Colonic mucosa (tissue), 4 donors: ENCODE results near the gene POLD4. TPM values are rescaled to one million over a fixed set of nuclear protein-coding genes. Genes with fewer than 3 reads are reported as not detected.
A peak's percentile ranks its signal among the peaks of the same experiment; 100 is the strongest.

Experiments
- DNase-seq: peaks from one replicate; pipeline ENCODE4 v3.0.0-alpha.2; 2020
- H3K27ac ChIP-seq: fragments of 200-600 bp; one replicate; pipeline ENCODE4 v1.8.0; 2021
- H3K27me3 ChIP-seq: fragments of 200-600 bp; one replicate; pipeline ENCODE4 v1.8.0; 2021
- H3K36me3 ChIP-seq: fragments of 200-600 bp; one replicate; pipeline ENCODE4 v1.8.0; 2021
- H3K4me1 ChIP-seq: fragments of 200-600 bp; one replicate; pipeline ENCODE4 v1.8.0; 2021; ENCODE audit warnings: mild to moderate bottlenecking
- H3K4me3 ChIP-seq: fragments of 200-600 bp; one replicate; pipeline ENCODE4 v1.8.0; 2021
- H3K9ac ChIP-seq, 2 donors: one replicate each; pipeline ENCODE4 v1.7.0; 2013; ENCODE audit warnings: control low read depth in 2 of 2, low read depth in 2 of 2, low read length in 2 of 2
- H3K9me3 ChIP-seq: fragments of 200-600 bp; one replicate; pipeline ENCODE4 v1.8.0; 2021
- intact Hi-C: fragments of 100-400 bp; cut with DNase I; formaldehyde crosslinking; loops from one replicate; pipeline ENCODE4 v1.14.1; 2022
- total RNA-seq, 2 donors: library from RNA; stranded (reverse); fragmentation: NEBNext Ultra II Directional in 1 of 2; extraction: Animal tissue kit (Norgen Biotek cat#: 25700) in 1 of 2; gene quantifications; one replicate each; pipeline ENCODE4 v1.2.1, GENCODE V29; 2021
- TF ChIP-seq, protein P1 (sequence below): fragments of 200-600 bp; IDR thresholded peaks from one replicate; pipeline ENCODE4 v1.8.0; 2022; ENCODE audit warnings: antibody characterized with exemption, mild to moderate bottlenecking
- donor health status: healthy.
- donor health status: DM: no; HTN: no; CAD: no.
- donor health status: DM: no; HTN: no; CAD: no.

POLD4 gene
- total RNA-seq, 2 donors from 2014 or later: 186 to 203 TPM

DNA sequence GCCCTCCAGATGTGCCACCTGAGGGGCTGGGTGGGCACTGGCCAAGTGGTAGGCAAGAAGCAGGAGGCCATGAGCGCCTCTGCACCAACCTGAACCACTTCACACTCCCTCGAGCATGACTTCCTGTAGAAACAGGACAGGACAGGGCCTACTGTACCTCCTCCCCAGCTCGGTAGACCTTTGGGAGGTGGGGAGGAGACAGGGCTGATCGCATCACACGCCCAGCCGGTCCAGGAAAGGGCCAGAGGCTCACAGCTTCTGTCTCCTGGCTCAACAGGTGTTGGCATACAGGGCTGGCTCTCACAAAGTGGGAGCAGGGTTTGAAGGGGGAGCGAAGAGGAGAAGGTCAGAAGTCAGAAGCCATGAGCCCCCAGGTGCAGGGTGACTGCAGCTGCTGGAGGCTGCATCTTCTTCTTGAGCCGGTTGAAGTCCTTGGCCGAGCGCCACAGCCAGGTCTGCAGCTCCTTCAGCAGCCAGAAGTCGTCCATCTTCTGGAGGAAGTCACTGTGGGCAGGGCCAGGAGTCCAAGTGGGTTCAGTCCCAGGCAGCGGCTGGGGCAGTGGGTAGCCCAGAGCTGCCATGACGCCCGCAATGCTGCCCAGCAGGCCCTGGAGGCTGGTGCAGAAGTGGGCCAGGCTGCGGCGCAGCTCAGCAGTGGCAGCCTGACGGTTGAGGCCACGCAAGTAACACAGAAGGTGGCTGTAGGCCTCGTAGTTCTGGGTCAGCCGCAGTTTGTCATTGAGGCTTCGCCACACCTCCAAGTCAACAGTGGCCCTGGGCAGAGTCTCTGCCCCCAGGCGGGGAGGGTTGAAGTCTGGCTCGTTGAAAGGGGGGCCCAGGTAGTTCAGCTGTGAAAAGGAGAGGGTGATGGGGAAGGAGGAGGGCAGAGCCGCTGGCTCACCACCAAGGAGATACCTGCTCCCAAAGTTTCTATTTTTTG lies 11.7 kb upstream of the POLD4 start:
- Histone ChIP-seq H3K4me3 (no peak overlapping the region), H3K9ac (no peak overlapping the region), H3K9me3 (no peaks in the 10 kb centered on the region), H3K27ac (no peak overlapping the region), H3K4me1 (peaks cover 12% of the 10 kb centered on the region), H3K36me3 (no peaks in the 10 kb centered on the region), H3K27me3 (no peaks in the 10 kb centered on the region)
- intact Hi-C loops: no loop called here
- no peak for DNase-seq
- TF ChIP-seq, protein P1, sequence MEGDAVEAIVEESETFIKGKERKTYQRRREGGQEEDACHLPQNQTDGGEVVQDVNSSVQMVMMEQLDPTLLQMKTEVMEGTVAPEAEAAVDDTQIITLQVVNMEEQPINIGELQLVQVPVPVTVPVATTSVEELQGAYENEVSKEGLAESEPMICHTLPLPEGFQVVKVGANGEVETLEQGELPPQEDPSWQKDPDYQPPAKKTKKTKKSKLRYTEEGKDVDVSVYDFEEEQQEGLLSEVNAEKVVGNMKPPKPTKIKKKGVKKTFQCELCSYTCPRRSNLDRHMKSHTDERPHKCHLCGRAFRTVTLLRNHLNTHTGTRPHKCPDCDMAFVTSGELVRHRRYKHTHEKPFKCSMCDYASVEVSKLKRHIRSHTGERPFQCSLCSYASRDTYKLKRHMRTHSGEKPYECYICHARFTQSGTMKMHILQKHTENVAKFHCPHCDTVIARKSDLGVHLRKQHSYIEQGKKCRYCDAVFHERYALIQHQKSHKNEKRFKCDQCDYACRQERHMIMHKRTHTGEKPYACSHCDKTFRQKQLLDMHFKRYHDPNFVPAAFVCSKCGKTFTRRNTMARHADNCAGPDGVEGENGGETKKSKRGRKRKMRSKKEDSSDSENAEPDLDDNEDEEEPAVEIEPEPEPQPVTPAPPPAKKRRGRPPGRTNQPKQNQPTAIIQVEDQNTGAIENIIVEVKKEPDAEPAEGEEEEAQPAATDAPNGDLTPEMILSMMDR: no peak

DNA sequence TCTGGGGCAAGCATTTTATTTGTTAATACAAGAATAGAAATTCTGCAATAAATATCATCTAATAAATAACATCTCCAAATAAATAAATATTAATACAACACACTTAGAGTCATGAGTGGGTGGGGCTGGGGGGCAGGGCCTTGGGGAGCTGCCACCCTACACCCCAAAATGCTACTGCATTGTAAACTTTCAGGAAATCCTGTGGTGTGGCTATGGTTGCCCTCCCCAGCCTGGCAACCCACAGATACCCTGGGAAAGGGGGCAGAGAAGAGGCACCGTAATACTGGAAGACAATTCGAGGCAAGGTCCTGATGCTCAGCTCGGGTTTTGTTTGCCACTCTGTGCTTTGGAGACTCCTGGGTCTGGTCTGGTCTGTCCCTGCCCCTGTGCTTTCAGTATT lies 10.8 kb upstream of the POLD4 start:
- intact Hi-C loops: no loop called here
- no peak for DNase-seq

DNA sequence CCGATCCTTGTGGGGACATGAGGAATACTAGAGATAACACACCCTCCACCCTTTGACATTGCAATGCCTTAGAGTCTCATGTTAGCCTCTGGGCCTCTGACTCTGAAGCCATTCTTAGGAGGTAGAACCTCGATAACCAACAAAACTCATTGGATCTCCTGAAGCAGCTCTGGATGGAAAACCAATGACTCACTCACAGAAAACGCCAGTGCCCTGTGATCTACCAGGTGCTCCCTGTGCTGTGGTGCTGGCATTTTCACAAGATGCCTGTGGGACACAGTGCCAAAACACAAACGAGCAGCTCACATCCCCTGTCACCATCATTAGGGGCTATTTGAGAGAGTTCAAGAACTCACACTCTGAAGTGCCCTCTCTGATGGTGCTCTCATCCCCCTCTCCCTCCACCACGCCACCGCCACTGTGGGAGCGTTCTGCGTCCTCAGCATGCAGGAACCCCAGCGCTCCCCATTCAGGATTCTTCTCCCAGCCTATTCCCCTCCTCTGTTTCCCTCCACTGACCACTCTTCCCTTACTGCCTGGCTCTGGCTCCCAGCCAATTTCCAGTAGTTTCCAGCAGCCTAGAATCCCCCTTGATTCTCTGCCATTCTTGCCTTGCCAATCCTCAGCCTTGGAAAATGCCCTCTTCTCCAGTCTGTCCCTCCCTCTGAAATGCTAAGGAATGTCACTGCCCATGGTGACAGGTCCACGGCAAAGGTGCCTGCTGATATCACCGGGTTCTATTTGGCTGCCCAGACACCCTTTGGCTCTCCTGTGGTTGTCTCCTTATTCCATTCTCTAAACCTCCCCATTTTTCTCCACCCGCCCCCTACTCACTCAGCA lies 4.7 kb upstream of the POLD4 start:
- H3K4me1 ChIP-seq: peaks cover 31% of the 10 kb centered on the region
- H3K27me3 ChIP-seq: no peaks in the 10 kb centered on the region
- TF ChIP-seq, protein P1: no peak
- H3K36me3 ChIP-seq: no peaks in the 10 kb centered on the region
- DNase-seq: peak; percentile 19
- intact Hi-C loops: no loop called here
- H3K9ac ChIP-seq: no peak overlapping the region
- no peak overlapping the region for H3K4me3 ChIP-seq
- no peak overlapping the region for H3K27ac ChIP-seq
- no peaks in the 10 kb centered on the region for H3K9me3 ChIP-seq

More for the DNA sequence above, 10.8 kb upstream of the POLD4 start:
- TF ChIP-seq, protein P1: no peak
- Histone ChIP-seq H3K27ac (no peak overlapping the region), H3K9ac (no peak overlapping the region), H3K27me3 (no peaks in the 10 kb centered on the region), H3K36me3 (no peaks in the 10 kb centered on the region), H3K4me3 (no peak overlapping the region), H3K9me3 (no peaks in the 10 kb centered on the region), H3K4me1 (peaks cover 12% of the 10 kb centered on the region)

DNA sequence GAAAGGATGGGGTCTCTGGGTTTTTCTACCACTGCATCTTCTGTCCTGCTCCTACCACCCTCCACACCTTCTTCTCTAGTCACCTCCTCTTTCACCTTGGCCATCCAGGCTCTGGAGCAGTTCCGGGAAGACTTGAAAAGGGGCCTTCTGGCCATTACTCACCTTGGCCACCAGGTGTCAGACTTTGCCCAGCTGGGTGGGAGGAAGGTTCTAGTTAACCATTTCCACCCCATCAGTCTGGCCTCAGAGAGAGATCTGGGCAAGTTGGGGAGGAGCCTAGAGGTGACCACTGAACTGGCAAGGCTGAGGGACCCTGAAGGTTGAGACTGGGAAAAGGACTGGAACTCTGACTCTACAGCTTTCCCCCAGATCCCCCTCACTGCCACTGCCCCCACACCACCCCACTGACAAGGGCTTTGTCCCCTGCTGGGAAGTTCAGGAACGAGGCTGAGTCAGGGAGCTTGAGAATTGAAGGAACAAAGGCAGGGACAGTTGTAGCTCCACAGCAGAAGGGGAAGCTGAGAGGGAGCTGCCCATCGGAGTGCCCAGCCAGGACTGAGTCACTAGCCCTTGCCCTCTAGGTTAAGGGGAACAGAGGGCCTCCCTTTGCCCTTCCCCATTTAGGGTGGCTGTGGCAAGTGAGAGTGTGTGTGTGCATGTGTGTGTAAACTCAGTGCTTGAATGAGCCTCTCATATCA lies 3.7 kb upstream of the POLD4 start:
- Histone ChIP-seq H3K9ac (peak overlapping the region; percentile 78 to 100), H3K4me1 (peaks cover 31% of the 10 kb centered on the region)

More for the DNA sequence above, 3.7 kb upstream of the POLD4 start:
- no peaks in the 10 kb centered on the region for H3K9me3 ChIP-seq
- peak overlapping the region; percentile 100 for H3K27ac ChIP-seq
- no peaks in the 10 kb centered on the region for H3K36me3 ChIP-seq
- no peaks in the 10 kb centered on the region for H3K27me3 ChIP-seq
- TF ChIP-seq, protein P1: peak; percentile 89
- intact Hi-C loops: no loop called here
- peak; percentile 85 for DNase-seq
- peak overlapping the region; percentile 11 for H3K4me3 ChIP-seq
